Gastrocnemius medialis (tissue), 4 donors: ENCODE measurements around the gene UPF3A. TPM values are rescaled to one million over a fixed set of nuclear protein-coding genes. Genes with fewer than 3 reads are reported as not detected.

Experiments
- ATAC-seq, 2 donors: fragments of 150-250 bp; one replicate each; pipeline ENCODE4 v1.9.1; 2016
- DNase-seq, 2 donors: peaks; one replicate each; pipeline ENCODE4 v3.0.0-alpha.2; 2019
- H3K27ac ChIP-seq, 4 donors: fragments of 200-600 bp; sonication (generic); 1 replicate in 1 of 4; 2 replicates in 3 of 4; pipeline ENCODE4 v1.5.1; 2016 to 2018; ENCODE audit warnings: mild to moderate bottlenecking in 2 of 4, moderate library complexity in 1 of 4
- H3K27me3 ChIP-seq, 3 donors: fragments of 200-600 bp; sonication (generic) in 2 of 3; 1 replicate in 1 of 3; 2 replicates in 2 of 3; pipeline versions ENCODE4 v1.5.1 to v1.6.0; 2016 to 2019; ENCODE audit warnings: mild to moderate bottlenecking in 1 of 3, moderate library complexity in 1 of 3
- H3K36me3 ChIP-seq, 2 donors: fragments of 200-600 bp; sonication (generic) in 1 of 2; one replicate each; pipeline ENCODE4 v1.5.1; 2017 to 2018
- H3K4me1 ChIP-seq, 2 donors: fragments of 200-600 bp; sonication (generic) in 1 of 2; one replicate each; pipeline ENCODE4 v1.5.1; 2016 to 2017; ENCODE audit warnings: mild to moderate bottlenecking in 2 of 2
- H3K4me3 ChIP-seq, 4 donors: fragments of 200-600 bp; sonication (generic) in 3 of 4; 1 replicate in 1 of 4; 2 replicates in 3 of 4; pipeline ENCODE4 v1.5.1; 2016 to 2019; ENCODE audit warnings: mild to moderate bottlenecking in 2 of 4
- H3K9me3 ChIP-seq, 3 donors: fragments of 200-600 bp; sonication (generic) in 2 of 3; 1 replicate in 1 of 3; 2 replicates in 2 of 3; pipeline ENCODE4 v1.5.1; 2016 to 2019
- CTCF ChIP-seq, 5 experiments: fragments of 450-650 bp in 3 of 5; fragments of 200-600 bp in 2 of 5; sonication (generic) in 2 of 5; IDR thresholded peaks in 4 of 5; conservative IDR thresholded peaks in 1 of 5; 1 replicate in 4 of 5; 2 replicates in 1 of 5; pipeline ENCODE4 v1.5.1; 2016 to 2019; ENCODE audit warnings: antibody characterized with exemption in 5 of 5, mild to moderate bottlenecking in 3 of 5, moderate library complexity in 3 of 5
- POLR2A ChIP-seq, 2 donors: fragments of 450-650 bp; IDR thresholded peaks; one replicate each; pipeline ENCODE4 v1.6.1; 2017; ENCODE audit warnings: antibody characterized with exemption in 2 of 2, mild to moderate bottlenecking in 2 of 2, moderate library complexity in 2 of 2
- in situ Hi-C, 4 donors: fragments of 200-750 bp; cut with MboI; loops; one replicate each; pipeline versions ENCODE4 v1.15.0 to v1.8.0; 2017; ENCODE audit warnings: low sequenced_read_pairs in 4 of 4
- intact Hi-C: fragments of 100-400 bp; cut with DNase I; formaldehyde crosslinking; loops from one replicate; pipeline ENCODE4 v1.15.1; 2023; ENCODE audit warnings: low total_unique reads
- total RNA-seq, 4 donors: library from RNA; depleted of rRNA; stranded (reverse); fragments of >200 nt; gene quantifications; one replicate each; pipeline versions ENCODE4 v1.1.0 to v1.2.3, GENCODE V29; 2016

UPF3A gene
- total RNA-seq, 4 donors from 2014 or later = 9.1 to 43.9 (median 24.0) TPM

- ATAC-seq (no peak), DNase-seq (no peak)
- Histone ChIP-seq H3K36me3 (peaks cover 0 to 34% of the 10 kb centered on the region in 2 donors), H3K27ac (peak overlapping the region; percentile 82 to 90 (median 86)), H3K27me3 (no peaks in the 10 kb centered on the region), H3K4me3 (peak overlapping the region; percentile 72 to 94 (median 85)), H3K4me1 (peaks cover 5 to 12% of the 10 kb centered on the region in 2 donors), H3K9me3 (no peaks in the 10 kb centered on the region)
- in situ Hi-C loops = no loop called here
- intact Hi-C loops = no loop called here
- no peak for TF ChIP-seq POLR2A (IDR thresholded peaks at IDR 0.05)
- no peak for TF ChIP-seq CTCF (IDR thresholded peaks at IDR 0.05 in 4 of 5, conservative IDR thresholded peaks at IDR 0.05 in 1 of 5)
These were observed 45.7 kb upstream of the UPF3A start for GRCh38 chr13:114235697-114236096.

GRCh38 chr13:114236227-114236626 lies 45.2 kb upstream of the UPF3A start:
- intact Hi-C loops (no loop called here), in situ Hi-C loops (no loop called here)
- TF ChIP-seq CTCF (IDR thresholded peaks at IDR 0.05 in 4 of 5, conservative IDR thresholded peaks at IDR 0.05 in 1 of 5) (no peak), POLR2A (IDR thresholded peaks at IDR 0.05) (no peak)
- Histone ChIP-seq H3K4me3 (peak overlapping the region in 3 of 4 donors; percentile 72 to 86 (median 84)), H3K27me3 (no peaks in the 10 kb centered on the region), H3K9me3 (no peaks in the 10 kb centered on the region), H3K27ac (peak overlapping the region in 3 of 4 donors; percentile 82 to 87 (median 85)), H3K4me1 (peaks cover 5 to 12% of the 10 kb centered on the region in 2 donors), H3K36me3 (peaks cover 0 to 39% of the 10 kb centered on the region in 2 donors)
- DNase-seq (no peak), ATAC-seq (no peak)

GRCh38 chr13:114237415-114238112 lies 43.8 kb upstream of the UPF3A start:
- Histone ChIP-seq H3K27ac (no peak overlapping the region), H3K4me1 (peaks cover 5 to 12% of the 10 kb centered on the region in 2 donors), H3K9me3 (no peaks in the 10 kb centered on the region), H3K4me3 (no peak overlapping the region), H3K27me3 (no peaks in the 10 kb centered on the region), H3K36me3 (peaks cover 0 to 51% of the 10 kb centered on the region in 2 donors)
- TF ChIP-seq POLR2A (IDR thresholded peaks at IDR 0.05) (no peak), CTCF (IDR thresholded peaks at IDR 0.05 in 4 of 5, conservative IDR thresholded peaks at IDR 0.05 in 1 of 5) (no peak)
- DNase-seq (no peak), ATAC-seq (no peak)
- in situ Hi-C loops (no loop called here), intact Hi-C loops (no loop called here)

GRCh38 chr13:114241918-114242317 lies 39.5 kb upstream of the UPF3A start:
- Histone ChIP-seq H3K4me3 (no peak overlapping the region), H3K27me3 (no peaks in the 10 kb centered on the region), H3K4me1 (no peaks in the 10 kb centered on the region), H3K9me3 (no peaks in the 10 kb centered on the region), H3K36me3 (peaks cover 5 to 95% of the 10 kb centered on the region in 2 donors), H3K27ac (no peak overlapping the region)
- DNase-seq (no peak), ATAC-seq (no peak)
- TF ChIP-seq POLR2A (IDR thresholded peaks at IDR 0.05) (no peak), CTCF (IDR thresholded peaks at IDR 0.05 in 4 of 5, conservative IDR thresholded peaks at IDR 0.05 in 1 of 5) (no peak)
- in situ Hi-C loops (no loop called here), intact Hi-C loops (no loop called here)
